ENCODE results near the gene FAH. TPM values are rescaled to one million over a fixed set of nuclear protein-coding genes. Genes with fewer than 3 reads are reported as not detected.

Gene FAH
- total and polyA plus RNA-seq, 10 of the 15 experiments (the other 5 are each of a cell fraction or from before 2014, with no cell fraction given) = 36.3 to 121 (median 62.0) TPM

- Histone ChIP-seq H2AFZ (ENCODE audit: control insufficient read depth, low read depth, low read length) (no peak overlapping the region), H3K9ac (ENCODE audit: control insufficient read depth, insufficient read depth, low read length) (no peak overlapping the region), H3K36me3 (ENCODE audit: control insufficient read depth in 2 of 2, insufficient read depth in 2 of 2, low read length in 1 of 2) (peaks cover 2 to 21% of the 10 kb centered on the region in 2 experiments; a peak in 3 of 4 replicates), H3K9me3 (replicated peaks; ENCODE audit: control insufficient read depth, insufficient read depth, low read length) (no peaks in the 10 kb centered on the region), H3K79me2 (ENCODE audit: control insufficient read depth, insufficient read depth, low read length) (no peaks in the 10 kb centered on the region), H3K27me3 (replicated peaks in 1 of 2; ENCODE audit: control insufficient read depth in 2 of 2, insufficient read depth in 2 of 2, low read length in 1 of 2) (no peaks in the 10 kb centered on the region), H3K4me2 (ENCODE audit: control insufficient read depth, insufficient read depth) (no peak overlapping the region), H3K27ac (ENCODE audit: control insufficient read depth, insufficient read depth) (no peak overlapping the region), H3K4me1 (ENCODE audit: control insufficient read depth, insufficient read depth, low read length) (no peaks in the 10 kb centered on the region), H4K20me1 (ENCODE audit: control insufficient read depth, insufficient read depth) (no peaks in the 10 kb centered on the region), H3K4me3 (no peak overlapping the region)
- in situ Hi-C loops (cut with MboI) = no loop called here
- 99% methylated on average over 3 of the region's 3 CpGs for WGBS (ENCODE audit: insufficient coverage, insufficient replicate concordance, low lambda C conversion rate, missing lambda C conversion rate)
- CTCF ChIA-PET = interaction anchor here (1.2 kb wide), 1 partner anchor 11 kb away, joined by 4 read pairs; no protein-coding TSS in a partner anchor
- RAD21 ChIA-PET (ENCODE audit: unreplicated experiment) = no interaction called here
- SMC1A ChIA-PET (ENCODE audit: uncharacterized antibody, unreplicated experiment) = no interaction called here
- no peak for DNase-seq (ENCODE audit: low read depth, low spot score)
- POLR2A ChIA-PET = no interaction called here
- FAIRE-seq = no peak
- no TSS peak for BruUV-seq (replicated peaks)
- intact Hi-C loops (cut with micrococcal nuclease; ENCODE audit: unreplicated experiment) = no loop called here
- no peak for ATAC-seq
- TF ChIP-seq RFX5 (IDR thresholded peaks at IDR 0.05; ENCODE audit: low read depth, low read length) (no peak), CHD4 (IDR thresholded peaks at IDR 0.05) (no peak), JUND (IDR thresholded peaks at IDR 0.05; ENCODE audit: low read depth, low read length) (no peak), ATF2 (IDR thresholded peaks at IDR 0.05; ENCODE audit: low read length) (no peak), PAX8 (IDR thresholded peaks at IDR 0.05) (no peak), CHD1 (IDR thresholded peaks at IDR 0.05; ENCODE audit: low read depth, low read length) (no peak), BMI1 (IDR thresholded peaks at IDR 0.05; ENCODE audit: borderline replicate concordance) (no peak), CREM (IDR thresholded peaks at IDR 0.05; ENCODE audit: low read depth) (no peak), NFYB (IDR thresholded peaks at IDR 0.05; ENCODE audit: insufficient read depth, low read depth, low read length) (no peak), RELA (IDR thresholded peaks at IDR 0.05; ENCODE audit: borderline replicate concordance, partially characterized antibody) (no peak)
- TF ChIP-seq, protein P1, sequence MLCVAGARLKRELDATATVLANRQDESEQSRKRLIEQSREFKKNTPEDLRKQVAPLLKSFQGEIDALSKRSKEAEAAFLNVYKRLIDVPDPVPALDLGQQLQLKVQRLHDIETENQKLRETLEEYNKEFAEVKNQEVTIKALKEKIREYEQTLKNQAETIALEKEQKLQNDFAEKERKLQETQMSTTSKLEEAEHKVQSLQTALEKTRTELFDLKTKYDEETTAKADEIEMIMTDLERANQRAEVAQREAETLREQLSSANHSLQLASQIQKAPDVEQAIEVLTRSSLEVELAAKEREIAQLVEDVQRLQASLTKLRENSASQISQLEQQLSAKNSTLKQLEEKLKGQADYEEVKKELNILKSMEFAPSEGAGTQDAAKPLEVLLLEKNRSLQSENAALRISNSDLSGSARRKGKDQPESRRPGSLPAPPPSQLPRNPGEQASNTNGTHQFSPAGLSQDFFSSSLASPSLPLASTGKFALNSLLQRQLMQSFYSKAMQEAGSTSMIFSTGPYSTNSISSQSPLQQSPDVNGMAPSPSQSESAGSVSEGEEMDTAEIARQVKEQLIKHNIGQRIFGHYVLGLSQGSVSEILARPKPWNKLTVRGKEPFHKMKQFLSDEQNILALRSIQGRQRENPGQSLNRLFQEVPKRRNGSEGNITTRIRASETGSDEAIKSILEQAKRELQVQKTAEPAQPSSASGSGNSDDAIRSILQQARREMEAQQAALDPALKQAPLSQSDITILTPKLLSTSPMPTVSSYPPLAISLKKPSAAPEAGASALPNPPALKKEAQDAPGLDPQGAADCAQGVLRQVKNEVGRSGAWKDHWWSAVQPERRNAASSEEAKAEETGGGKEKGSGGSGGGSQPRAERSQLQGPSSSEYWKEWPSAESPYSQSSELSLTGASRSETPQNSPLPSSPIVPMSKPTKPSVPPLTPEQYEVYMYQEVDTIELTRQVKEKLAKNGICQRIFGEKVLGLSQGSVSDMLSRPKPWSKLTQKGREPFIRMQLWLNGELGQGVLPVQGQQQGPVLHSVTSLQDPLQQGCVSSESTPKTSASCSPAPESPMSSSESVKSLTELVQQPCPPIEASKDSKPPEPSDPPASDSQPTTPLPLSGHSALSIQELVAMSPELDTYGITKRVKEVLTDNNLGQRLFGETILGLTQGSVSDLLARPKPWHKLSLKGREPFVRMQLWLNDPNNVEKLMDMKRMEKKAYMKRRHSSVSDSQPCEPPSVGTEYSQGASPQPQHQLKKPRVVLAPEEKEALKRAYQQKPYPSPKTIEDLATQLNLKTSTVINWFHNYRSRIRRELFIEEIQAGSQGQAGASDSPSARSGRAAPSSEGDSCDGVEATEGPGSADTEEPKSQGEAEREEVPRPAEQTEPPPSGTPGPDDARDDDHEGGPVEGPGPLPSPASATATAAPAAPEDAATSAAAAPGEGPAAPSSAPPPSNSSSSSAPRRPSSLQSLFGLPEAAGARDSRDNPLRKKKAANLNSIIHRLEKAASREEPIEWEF (IDR thresholded peaks at IDR 0.05; ENCODE audit: insufficient replicate concordance, low read depth, low read length) = no peak
- TF ChIP-seq, protein P2, sequence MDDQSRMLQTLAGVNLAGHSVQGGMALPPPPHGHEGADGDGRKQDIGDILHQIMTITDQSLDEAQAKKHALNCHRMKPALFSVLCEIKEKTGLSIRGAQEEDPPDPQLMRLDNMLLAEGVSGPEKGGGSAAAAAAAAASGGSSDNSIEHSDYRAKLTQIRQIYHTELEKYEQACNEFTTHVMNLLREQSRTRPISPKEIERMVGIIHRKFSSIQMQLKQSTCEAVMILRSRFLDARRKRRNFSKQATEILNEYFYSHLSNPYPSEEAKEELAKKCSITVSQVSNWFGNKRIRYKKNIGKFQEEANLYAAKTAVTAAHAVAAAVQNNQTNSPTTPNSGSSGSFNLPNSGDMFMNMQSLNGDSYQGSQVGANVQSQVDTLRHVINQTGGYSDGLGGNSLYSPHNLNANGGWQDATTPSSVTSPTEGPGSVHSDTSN (IDR thresholded peaks at IDR 0.05; ENCODE audit: insufficient replicate concordance, low read depth, low read length) = no peak
- TF ChIP-seq, protein P3, sequence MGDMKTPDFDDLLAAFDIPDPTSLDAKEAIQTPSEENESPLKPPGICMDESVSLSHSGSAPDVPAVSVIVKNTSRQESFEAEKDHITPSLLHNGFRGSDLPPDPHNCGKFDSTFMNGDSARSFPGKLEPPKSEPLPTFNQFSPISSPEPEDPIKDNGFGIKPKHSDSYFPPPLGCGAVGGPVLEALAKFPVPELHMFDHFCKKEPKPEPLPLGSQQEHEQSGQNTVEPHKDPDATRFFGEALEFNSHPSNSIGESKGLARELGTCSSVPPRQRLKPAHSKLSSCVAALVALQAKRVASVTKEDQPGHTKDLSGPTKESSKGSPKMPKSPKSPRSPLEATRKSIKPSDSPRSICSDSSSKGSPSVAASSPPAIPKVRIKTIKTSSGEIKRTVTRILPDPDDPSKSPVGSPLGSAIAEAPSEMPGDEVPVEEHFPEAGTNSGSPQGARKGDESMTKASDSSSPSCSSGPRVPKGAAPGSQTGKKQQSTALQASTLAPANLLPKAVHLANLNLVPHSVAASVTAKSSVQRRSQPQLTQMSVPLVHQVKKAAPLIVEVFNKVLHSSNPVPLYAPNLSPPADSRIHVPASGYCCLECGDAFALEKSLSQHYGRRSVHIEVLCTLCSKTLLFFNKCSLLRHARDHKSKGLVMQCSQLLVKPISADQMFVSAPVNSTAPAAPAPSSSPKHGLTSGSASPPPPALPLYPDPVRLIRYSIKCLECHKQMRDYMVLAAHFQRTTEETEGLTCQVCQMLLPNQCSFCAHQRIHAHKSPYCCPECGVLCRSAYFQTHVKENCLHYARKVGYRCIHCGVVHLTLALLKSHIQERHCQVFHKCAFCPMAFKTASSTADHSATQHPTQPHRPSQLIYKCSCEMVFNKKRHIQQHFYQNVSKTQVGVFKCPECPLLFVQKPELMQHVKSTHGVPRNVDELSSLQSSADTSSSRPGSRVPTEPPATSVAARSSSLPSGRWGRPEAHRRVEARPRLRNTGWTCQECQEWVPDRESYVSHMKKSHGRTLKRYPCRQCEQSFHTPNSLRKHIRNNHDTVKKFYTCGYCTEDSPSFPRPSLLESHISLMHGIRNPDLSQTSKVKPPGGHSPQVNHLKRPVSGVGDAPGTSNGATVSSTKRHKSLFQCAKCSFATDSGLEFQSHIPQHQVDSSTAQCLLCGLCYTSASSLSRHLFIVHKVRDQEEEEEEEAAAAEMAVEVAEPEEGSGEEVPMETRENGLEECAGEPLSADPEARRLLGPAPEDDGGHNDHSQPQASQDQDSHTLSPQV (IDR thresholded peaks at IDR 0.05) = no peak
These were observed 15.9 kb upstream of the FAH start for GRCh38 chr15:80136854-80137253.
